GM12864 (cell line): ENCODE results near the gene SLX4IP.
"Not testable (repeated sequence)": the region's sequence is repeated elsewhere in the genome, so short reads cannot be mapped to it uniquely, and the experiment has no call there.

Experiments used
- DNase-seq: peaks from one replicate; pipeline ENCODE4 v3.0.0-alpha.2; 2011; ENCODE audit warnings: low read depth
- H3K4me3 ChIP-seq: 2 replicates; pipeline ENCODE4 v1.5.1; 2011; ENCODE audit warnings: mild to moderate bottlenecking, low read depth, low read length, control low read depth
- CTCF ChIP-seq: IDR thresholded peaks from 2 replicates; pipeline ENCODE4 v1.5.1; 2011; ENCODE audit warnings: low read depth, mild to moderate bottlenecking, moderate library complexity, low read length, control low read depth, inconsistent platforms; ENCODE audit errors: missing control alignments

The SLX4IP gene

GRCh38 chr20:10434832-10435812 is at the start of gene SLX4IP:
Gene SLX4IP (plus strand): TSS chr20:10435305. CDS start chr20:10458205, 22,900 bp downstream.
- peak within 1 kb of the TSS; percentile 79 for H3K4me3 ChIP-seq
- no peak for TF ChIP-seq CTCF
- DNase-seq = peak; percentile 95

DNA sequence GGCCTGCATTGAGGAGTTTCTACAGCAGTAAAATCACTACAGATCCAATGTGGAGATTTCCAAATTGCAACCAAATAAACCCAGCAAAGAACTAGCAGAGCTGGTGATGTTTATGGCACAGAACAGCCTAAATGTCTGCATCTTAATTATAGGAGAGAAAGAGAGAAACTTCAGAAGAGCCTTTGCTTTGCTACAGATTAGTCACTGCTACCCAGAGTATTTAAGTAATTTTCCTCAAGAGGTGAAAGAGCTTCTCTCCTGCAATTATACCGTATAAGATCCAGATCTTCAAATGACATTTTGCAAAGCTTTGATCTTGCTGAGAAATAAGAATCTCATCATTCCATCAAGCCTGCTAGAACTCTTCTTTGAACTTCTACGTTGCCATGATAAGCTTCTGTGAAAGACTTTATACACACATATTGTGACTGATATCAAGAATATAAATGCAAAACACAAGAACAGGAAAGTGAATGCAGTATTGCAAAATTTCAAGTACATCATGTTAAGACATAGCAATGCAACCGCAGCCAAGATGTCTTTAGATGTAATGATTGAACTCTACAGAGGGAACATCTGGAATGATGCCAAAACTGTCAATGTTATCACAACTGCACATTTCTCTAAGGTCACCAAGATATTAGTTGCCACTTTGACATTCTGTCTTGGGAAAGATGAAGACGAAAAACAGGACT is 49.1 kb upstream of the SLX4IP start:
- TF ChIP-seq CTCF = no peak
- no peak for DNase-seq
- no peak overlapping the region for H3K4me3 ChIP-seq

DNA sequence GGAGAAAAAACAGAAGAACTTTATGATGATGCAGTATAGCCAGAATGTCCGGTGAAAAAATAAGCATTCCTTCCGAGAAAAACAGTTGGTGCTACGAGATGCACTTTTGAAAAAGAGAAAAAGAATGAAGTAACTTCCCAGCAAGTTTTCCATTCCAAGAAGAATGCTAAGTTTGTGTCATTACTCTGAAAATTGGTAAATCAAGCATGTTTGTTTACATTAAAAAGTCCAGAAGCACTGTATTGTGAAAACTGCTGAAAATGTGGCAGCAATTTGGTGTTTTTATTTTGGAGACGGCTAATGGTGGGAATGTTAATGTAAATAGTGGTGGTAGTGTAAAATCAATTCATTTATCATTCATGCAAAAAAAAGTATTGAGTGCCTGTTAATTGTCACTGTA is 47.4 kb upstream of the SLX4IP start:
- H3K4me3 ChIP-seq = no peak overlapping the region
- no peak for TF ChIP-seq CTCF
- DNase-seq = no peak

GRCh38 chr20:10388597-10388996 is 46.5 kb upstream of the SLX4IP start:
- no peak for DNase-seq
- TF ChIP-seq CTCF = no peak

GRCh38 chr20:10390709-10391108 is 44.4 kb upstream of the SLX4IP start:
- no peak overlapping the region for H3K4me3 ChIP-seq
- DNase-seq = no peak
- no peak for TF ChIP-seq CTCF

More at GRCh38 chr20:10388597-10388996, 46.5 kb upstream of the SLX4IP start:
- no peak overlapping the region for H3K4me3 ChIP-seq

GRCh38 chr20:10394752-10395151 is 40.4 kb upstream of the SLX4IP start:
- H3K4me3 ChIP-seq, DNase-seq: not testable (repeated sequence)

DNA sequence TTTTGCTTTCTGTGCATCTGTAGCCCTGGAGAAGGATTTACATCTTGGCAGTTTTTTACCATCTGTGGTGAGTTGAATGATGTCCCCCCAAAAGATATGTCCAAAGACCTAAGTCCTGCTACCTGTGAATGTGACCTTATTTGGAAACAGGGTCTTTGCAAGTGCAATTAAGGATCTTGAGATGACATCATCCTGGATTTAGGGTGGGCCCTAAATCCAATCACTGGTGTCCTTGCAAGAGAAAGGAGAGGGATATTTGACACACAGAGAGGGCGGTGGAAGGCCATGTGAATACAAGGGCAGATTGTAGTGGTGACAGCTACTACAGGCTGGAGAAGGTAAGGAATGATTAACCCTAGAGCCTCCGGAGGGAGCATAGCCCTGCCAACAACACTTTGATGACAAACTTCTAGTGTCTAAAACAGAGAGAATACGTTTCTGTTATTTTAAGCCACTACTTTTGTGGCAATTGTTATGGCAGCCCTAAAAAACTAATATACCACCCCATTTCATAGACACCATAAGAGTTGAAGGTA is 36.2 kb upstream of the SLX4IP start:
- no peak for DNase-seq
- no peak for TF ChIP-seq CTCF

More for the DNA sequence above, 36.2 kb upstream of the SLX4IP start:
- no peak overlapping the region for H3K4me3 ChIP-seq
